Suprapubic skin (tissue), 4 donors: ENCODE data around the gene BRD9. TPM values are rescaled to one million over a fixed set of nuclear protein-coding genes. Genes with fewer than 3 reads are reported as not detected.
A peak's percentile ranks its signal among the peaks of the same experiment; 100 is the strongest.
"Not testable (repeated sequence)": the region's sequence is repeated elsewhere in the genome, so short reads cannot be mapped to it uniquely, and the experiment has no call there.

ENCODE experiments used
- DNase-seq, 2 donors: peaks; one replicate each; pipeline ENCODE4 v3.0.0-alpha.2; 2019; ENCODE audit warnings: low spot score in 2 of 2
- H3K27ac ChIP-seq: fragments of 200-600 bp; sonication (generic); one replicate; pipeline ENCODE4 v1.5.1; 2019
- H3K27me3 ChIP-seq: fragments of 200-600 bp; sonication (generic); one replicate; pipeline ENCODE4 v1.5.1; 2019
- H3K36me3 ChIP-seq: fragments of 200-600 bp; sonication (generic); one replicate; pipeline ENCODE4 v1.5.1; 2019
- H3K4me1 ChIP-seq: fragments of 200-600 bp; sonication (generic); one replicate; pipeline ENCODE4 v1.5.1; 2019
- H3K4me3 ChIP-seq: fragments of 200-600 bp; sonication (generic); one replicate; pipeline ENCODE4 v1.5.1; 2019; ENCODE audit warnings: mild to moderate bottlenecking
- H3K9me3 ChIP-seq: fragments of 200-600 bp; sonication (generic); one replicate; pipeline ENCODE4 v1.5.1; 2019
- EP300 ChIP-seq: sonication (generic); formaldehyde crosslinking; IDR thresholded peaks from one replicate; pipeline ENCODE4 v1.6.1; 2017; ENCODE audit warnings: antibody characterized with exemption
- POLR2A ChIP-seq, 2 donors: fragments of 450-650 bp; IDR thresholded peaks; one replicate each; pipeline ENCODE4 v1.6.1; 2017; ENCODE audit warnings: antibody characterized with exemption in 2 of 2, mild to moderate bottlenecking in 2 of 2, moderate library complexity in 2 of 2
- POLR2AphosphoS5 ChIP-seq, 3 donors: sonication (generic); formaldehyde crosslinking; IDR thresholded peaks; one replicate each; pipeline ENCODE4 v1.6.1; 2017; ENCODE audit warnings: antibody characterized with exemption in 3 of 3
- WGBS: methylation state at CpG from one replicate; pipeline ENCODE4 v1.1.5; 2018; 5-methylcytosine and 5-hydroxymethylcytosine counted together
- total RNA-seq, 4 donors: library from RNA; depleted of rRNA; stranded (reverse); fragments of >200 nt; gene quantifications; one replicate each; pipeline ENCODE4 v1.1.0, GENCODE V29; 2016
- TF ChIP-seq, protein P1 (sequence below), 2 donors: fragments of 200-600 bp in 1 of 2; fragments of 450-650 bp in 1 of 2; sonication (generic) in 1 of 2; IDR thresholded peaks; one replicate each; pipeline ENCODE4 v1.5.1; 2016 to 2019; ENCODE audit warnings: antibody characterized with exemption in 2 of 2, mild to moderate bottlenecking in 1 of 2, moderate library complexity in 1 of 2

Gene BRD9
- total RNA-seq, 4 donors from 2014 or later: 25.2 to 73.0 (median 38.8) TPM

- Histone ChIP-seq H3K4me1 (peaks cover 5% of the 10 kb centered on the region), H3K9me3 (no peaks in the 10 kb centered on the region), H3K27ac (no peak overlapping the region), H3K4me3 (no peak overlapping the region), H3K36me3 (no peaks in the 10 kb centered on the region), H3K27me3 (peaks cover 3% of the 10 kb centered on the region)
- WGBS: 90% methylated on average over 5 of the region's 5 CpGs
- TF ChIP-seq POLR2AphosphoS5 (IDR thresholded peaks at IDR 0.05): no peak
- DNase-seq: no peak
These were observed 43.0 kb upstream of the BRD9 start for GRCh38 chr5:935510-936084.

DNA sequence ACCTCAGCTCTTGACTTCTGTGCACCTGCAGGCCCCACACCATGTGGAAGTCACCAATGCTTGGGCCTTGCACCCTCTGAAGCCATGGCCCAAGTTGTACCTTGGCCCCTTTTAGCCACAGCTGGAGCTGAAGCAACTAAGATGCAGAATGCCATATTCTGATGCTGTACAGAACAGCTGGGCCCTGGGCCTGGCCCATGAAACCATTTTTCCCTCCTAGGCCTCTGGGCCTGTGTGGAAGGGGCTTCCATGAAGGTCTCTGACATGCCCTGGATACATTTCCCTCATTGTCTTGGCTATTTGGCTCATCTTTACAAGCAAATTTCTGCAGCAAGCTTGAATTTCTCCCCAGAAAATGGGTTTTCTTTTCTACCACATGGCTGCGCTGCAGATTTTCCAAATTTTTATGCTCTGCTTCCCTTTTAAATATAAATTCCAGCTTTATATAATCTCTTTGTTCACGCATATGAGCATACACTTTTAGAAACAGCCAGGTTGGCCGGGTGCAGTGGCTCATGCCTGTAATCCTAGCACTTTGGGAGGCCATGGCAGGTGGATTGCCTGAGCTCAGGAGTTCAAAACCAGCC is 41.9 kb upstream of the BRD9 start:
- H3K27ac ChIP-seq, H3K9me3 ChIP-seq, H3K4me1 ChIP-seq, H3K36me3 ChIP-seq, H3K4me3 ChIP-seq, H3K27me3 ChIP-seq: not testable (repeated sequence)
- peak in 1 of 2 donors; percentile 20 for DNase-seq
- WGBS: 84% methylated on average over 3 of the region's 3 CpGs

- H3K9me3 ChIP-seq, H3K36me3 ChIP-seq, H3K4me1 ChIP-seq, H3K27ac ChIP-seq, H3K27me3 ChIP-seq, H3K4me3 ChIP-seq: not testable (repeated sequence)
- DNase-seq: peak in 1 of 2 donors; percentile 15
These were observed 41.4 kb upstream of the BRD9 start for GRCh38 chr5:933951-934350.

GRCh38 chr5:933251-933861 is 40.8 kb upstream of the BRD9 start:
- no peak for TF ChIP-seq POLR2A (IDR thresholded peaks at IDR 0.05)
- TF ChIP-seq, protein P1, sequence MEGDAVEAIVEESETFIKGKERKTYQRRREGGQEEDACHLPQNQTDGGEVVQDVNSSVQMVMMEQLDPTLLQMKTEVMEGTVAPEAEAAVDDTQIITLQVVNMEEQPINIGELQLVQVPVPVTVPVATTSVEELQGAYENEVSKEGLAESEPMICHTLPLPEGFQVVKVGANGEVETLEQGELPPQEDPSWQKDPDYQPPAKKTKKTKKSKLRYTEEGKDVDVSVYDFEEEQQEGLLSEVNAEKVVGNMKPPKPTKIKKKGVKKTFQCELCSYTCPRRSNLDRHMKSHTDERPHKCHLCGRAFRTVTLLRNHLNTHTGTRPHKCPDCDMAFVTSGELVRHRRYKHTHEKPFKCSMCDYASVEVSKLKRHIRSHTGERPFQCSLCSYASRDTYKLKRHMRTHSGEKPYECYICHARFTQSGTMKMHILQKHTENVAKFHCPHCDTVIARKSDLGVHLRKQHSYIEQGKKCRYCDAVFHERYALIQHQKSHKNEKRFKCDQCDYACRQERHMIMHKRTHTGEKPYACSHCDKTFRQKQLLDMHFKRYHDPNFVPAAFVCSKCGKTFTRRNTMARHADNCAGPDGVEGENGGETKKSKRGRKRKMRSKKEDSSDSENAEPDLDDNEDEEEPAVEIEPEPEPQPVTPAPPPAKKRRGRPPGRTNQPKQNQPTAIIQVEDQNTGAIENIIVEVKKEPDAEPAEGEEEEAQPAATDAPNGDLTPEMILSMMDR (IDR thresholded peaks at IDR 0.05): no peak
- no peak for TF ChIP-seq POLR2AphosphoS5 (IDR thresholded peaks at IDR 0.05)
- TF ChIP-seq EP300: no peak
- no peak for DNase-seq
- peaks cover 2% of the 10 kb centered on the region for H3K27me3 ChIP-seq
- H3K4me1 ChIP-seq: peaks cover 5% of the 10 kb centered on the region
- H3K27ac ChIP-seq: no peak overlapping the region
- no peak overlapping the region for H3K4me3 ChIP-seq
- no peaks in the 10 kb centered on the region for H3K9me3 ChIP-seq
- WGBS: 71% methylated on average over 3 of the region's 3 CpGs
- H3K36me3 ChIP-seq: no peaks in the 10 kb centered on the region

GRCh38 chr5:932628-933250 is 40.1 kb upstream of the BRD9 start:
- Histone ChIP-seq H3K4me3 (no peak overlapping the region), H3K27me3 (no peaks in the 10 kb centered on the region), H3K9me3 (no peaks in the 10 kb centered on the region), H3K27ac (peak overlapping the region; percentile 43), H3K4me1 (peaks cover 5% of the 10 kb centered on the region), H3K36me3 (no peaks in the 10 kb centered on the region)
- DNase-seq: peak in 1 of 2 donors; percentile 29
- 58% methylated on average over 4 of the region's 4 CpGs for WGBS
- TF ChIP-seq EP300 (no peak), POLR2AphosphoS5 (IDR thresholded peaks at IDR 0.05) (no peak), POLR2A (IDR thresholded peaks at IDR 0.05) (no peak)
- TF ChIP-seq, protein P1 (IDR thresholded peaks at IDR 0.05): no peak

DNA sequence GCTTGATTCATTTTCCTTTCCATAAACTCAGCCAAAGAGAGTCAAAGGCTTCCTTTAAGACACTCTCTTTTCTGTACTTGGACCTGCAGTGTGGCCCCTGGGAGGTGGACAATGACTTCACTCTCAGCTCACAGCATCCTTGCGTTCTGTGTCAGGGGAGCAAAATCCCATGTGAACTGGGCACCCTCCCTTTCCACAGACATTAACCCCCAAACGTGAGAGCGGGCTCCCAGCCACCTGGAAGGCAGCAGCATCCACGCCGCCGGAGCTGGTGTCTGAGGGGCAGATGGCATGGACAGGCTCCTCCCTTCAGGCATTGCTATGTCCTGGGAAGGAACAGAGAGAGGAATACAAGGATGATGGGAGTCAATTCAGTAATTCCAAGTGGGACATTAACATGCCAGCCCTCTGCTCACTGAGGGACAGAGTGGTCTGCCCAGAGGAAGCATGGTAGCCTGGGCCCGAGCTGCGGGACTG is 39.6 kb upstream of the BRD9 start:
- peak; percentile 50 to 65 for DNase-seq
- Histone ChIP-seq H3K4me3 (no peak overlapping the region), H3K36me3 (no peaks in the 10 kb centered on the region), H3K27me3 (peaks cover 1% of the 10 kb centered on the region), H3K9me3 (no peaks in the 10 kb centered on the region), H3K27ac (peak overlapping the region; percentile 43), H3K4me1 (peaks cover 5% of the 10 kb centered on the region)
- TF ChIP-seq POLR2A (IDR thresholded peaks at IDR 0.05): no peak
- TF ChIP-seq POLR2AphosphoS5 (IDR thresholded peaks at IDR 0.05): no peak
- TF ChIP-seq, protein P1 (IDR thresholded peaks at IDR 0.05): no peak
- 84% methylated on average over 5 of the region's 8 CpGs for WGBS
